GM10266 (cell line): ENCODE measurements around the gene BCL11B.

Experiments used
- DNase-seq: peaks from one replicate; pipeline ENCODE4 v3.0.0; 2012; ENCODE audit errors: extremely low spot score
- TF ChIP-seq, protein P1 (sequence below): IDR thresholded peaks from 2 replicates; pipeline ENCODE4 v1.5.1; 2012; ENCODE audit warnings: mild to moderate bottlenecking, low read depth; ENCODE audit not compliant: control insufficient read depth, insufficient read depth; ENCODE audit errors: missing control alignments

The BCL11B gene

GRCh38 chr14:99155173-99156089, 116.6 kb downstream of the BCL11B start:
- DNase-seq: no peak
- TF ChIP-seq, protein P1, sequence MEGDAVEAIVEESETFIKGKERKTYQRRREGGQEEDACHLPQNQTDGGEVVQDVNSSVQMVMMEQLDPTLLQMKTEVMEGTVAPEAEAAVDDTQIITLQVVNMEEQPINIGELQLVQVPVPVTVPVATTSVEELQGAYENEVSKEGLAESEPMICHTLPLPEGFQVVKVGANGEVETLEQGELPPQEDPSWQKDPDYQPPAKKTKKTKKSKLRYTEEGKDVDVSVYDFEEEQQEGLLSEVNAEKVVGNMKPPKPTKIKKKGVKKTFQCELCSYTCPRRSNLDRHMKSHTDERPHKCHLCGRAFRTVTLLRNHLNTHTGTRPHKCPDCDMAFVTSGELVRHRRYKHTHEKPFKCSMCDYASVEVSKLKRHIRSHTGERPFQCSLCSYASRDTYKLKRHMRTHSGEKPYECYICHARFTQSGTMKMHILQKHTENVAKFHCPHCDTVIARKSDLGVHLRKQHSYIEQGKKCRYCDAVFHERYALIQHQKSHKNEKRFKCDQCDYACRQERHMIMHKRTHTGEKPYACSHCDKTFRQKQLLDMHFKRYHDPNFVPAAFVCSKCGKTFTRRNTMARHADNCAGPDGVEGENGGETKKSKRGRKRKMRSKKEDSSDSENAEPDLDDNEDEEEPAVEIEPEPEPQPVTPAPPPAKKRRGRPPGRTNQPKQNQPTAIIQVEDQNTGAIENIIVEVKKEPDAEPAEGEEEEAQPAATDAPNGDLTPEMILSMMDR: no peak

- TF ChIP-seq, protein P1: no peak
- DNase-seq: no peak
Measured at GRCh38 chr14:99150236-99150635, 121.8 kb downstream of the BCL11B start.

- no peak for DNase-seq
- TF ChIP-seq, protein P1: no peak
Measured at GRCh38 chr14:99148861-99149610, 123.0 kb downstream of the BCL11B start.

DNA sequence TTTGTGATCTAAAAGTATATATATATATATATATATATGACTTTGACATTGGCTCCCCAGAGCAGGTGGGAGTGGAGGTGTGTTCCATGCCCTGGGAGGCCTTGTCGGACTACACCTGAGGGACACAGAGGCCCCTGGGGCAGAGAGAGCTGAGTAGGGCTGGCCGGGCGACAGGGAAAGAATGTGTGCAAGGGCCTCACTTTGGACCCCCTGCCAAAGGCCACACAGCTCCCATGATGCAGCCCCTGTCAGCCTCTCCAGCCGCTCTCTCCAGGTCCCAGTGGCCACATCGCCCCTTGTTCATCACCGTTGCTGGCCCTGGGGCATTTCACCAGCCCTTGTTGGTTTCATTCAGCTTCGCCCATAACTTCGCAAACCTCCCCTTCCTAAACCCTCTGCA, 123.9 kb downstream of the BCL11B start:
- DNase-seq: no peak

GRCh38 chr14:99147366-99147740, 124.6 kb downstream of the BCL11B start:
- no peak for DNase-seq
- TF ChIP-seq, protein P1: no peak

More for the DNA sequence above, 123.9 kb downstream of the BCL11B start:
- TF ChIP-seq, protein P1: no peak

DNA sequence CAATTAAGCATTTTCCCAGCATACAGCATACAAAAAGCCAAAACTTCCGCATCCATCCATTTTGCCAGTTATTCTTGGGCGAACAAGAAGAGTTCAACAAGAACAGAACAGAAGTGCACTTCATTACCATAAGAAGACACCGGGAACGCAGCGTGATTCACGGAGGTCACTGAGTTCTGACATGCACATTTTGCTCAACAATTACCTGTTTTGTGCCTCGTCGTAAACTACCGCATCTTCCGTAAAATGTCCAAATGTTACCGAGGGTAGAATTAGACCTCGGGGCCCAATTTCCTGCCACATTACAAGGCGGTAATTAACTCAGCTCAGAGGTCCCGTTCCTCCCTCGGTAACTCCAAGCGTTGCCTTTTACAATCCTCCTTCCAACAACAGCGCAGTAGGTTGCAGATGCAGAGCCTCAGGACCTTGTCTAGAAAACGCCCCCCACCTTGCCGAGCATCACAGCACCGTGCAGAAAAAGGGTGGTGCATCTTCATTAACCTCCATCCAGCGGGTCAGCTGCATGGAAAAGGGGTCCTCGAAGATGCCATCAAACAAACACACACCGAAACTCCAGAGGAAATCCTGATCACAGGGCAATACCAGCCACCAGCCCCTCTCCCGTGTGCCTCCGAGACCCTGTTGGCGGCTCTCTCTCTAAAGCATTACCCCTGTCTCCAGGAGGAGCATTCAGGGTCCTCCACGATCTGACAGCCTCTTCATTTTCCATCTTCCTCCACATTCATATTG, 125.2 kb downstream of the BCL11B start:
- TF ChIP-seq, protein P1: no peak
- no peak for DNase-seq
